ENCODE results near the gene ACP6. TPM values are rescaled to one million over a fixed set of nuclear protein-coding genes. Genes with fewer than 3 reads are reported as not detected.

ACP6 gene
- 10 to 100 TPM in 3 of 4 donors, 1 to 10 TPM in 1; 8.8 to 20.7 (median 13.9) TPM for total RNA-seq

GRCh38 chr1:147670319-147671001, at the start of gene ACP6:
Gene ACP6 (minus strand): TSS chr1:147670524. CDS start chr1:147670048, 476 bp downstream.
- ATAC-seq = peak; percentile 99
- TF ChIP-seq POLR2A (IDR thresholded peaks at IDR 0.05) = peak; percentile 29 to 37
- no peak for TF ChIP-seq EP300 (IDR thresholded peaks at IDR 0.05)
- TF ChIP-seq POLR2AphosphoS5 (IDR thresholded peaks at IDR 0.05) = peak; percentile 57
- peak in 1 of 4 experiments; percentile 13 for TF ChIP-seq CTCF (IDR thresholded peaks at IDR 0.05)
- WGBS, 2 donors (ENCODE audit: low coverage in 1 of 2) = 5 to 8% methylated on average over 4 to 10 of the region's 36 CpGs
- H3K27me3 ChIP-seq = no peaks in the 10 kb centered on the region
- H3K4me1 ChIP-seq = peaks cover 0 to 24% (median 3%) of the 10 kb centered on the region in 3 donors
- no peaks in the 10 kb centered on the region for H3K36me3 ChIP-seq
- peak within 1 kb of the TSS; percentile 43 to 87 (median 85) for H3K27ac ChIP-seq
- H3K4me3 ChIP-seq = peak within 1 kb of the TSS; percentile 73 to 81
- H3K9me3 ChIP-seq = no peaks in the 10 kb centered on the region

GRCh38 chr1:147719711-147720225, 49.4 kb upstream of the ACP6 start:
- peaks cover 37% of the 10 kb centered on the region for H3K27me3 ChIP-seq
- no peaks in the 10 kb centered on the region for H3K4me1 ChIP-seq
- H3K36me3 ChIP-seq = no peaks in the 10 kb centered on the region
- no peak for TF ChIP-seq EP300 (IDR thresholded peaks at IDR 0.05)
- TF ChIP-seq POLR2A (IDR thresholded peaks at IDR 0.05) = no peak
- no peak for TF ChIP-seq POLR2AphosphoS5 (IDR thresholded peaks at IDR 0.05)
- no peak for TF ChIP-seq CTCF (IDR thresholded peaks at IDR 0.05)
- no peak for ATAC-seq
- H3K4me3 ChIP-seq = no peak overlapping the region
- H3K27ac ChIP-seq = no peak overlapping the region
- 68 to 90% methylated on average over 4 to 5 of the region's 7 CpGs for WGBS, 2 donors (ENCODE audit: low coverage in 1 of 2)
- no peaks in the 10 kb centered on the region for H3K9me3 ChIP-seq

GRCh38 chr1:147719029-147719698, 48.8 kb upstream of the ACP6 start:
- no peak for ATAC-seq
- Histone ChIP-seq H3K4me1 (no peaks in the 10 kb centered on the region), H3K4me3 (no peak overlapping the region), H3K9me3 (no peaks in the 10 kb centered on the region), H3K27me3 (peaks cover 37% of the 10 kb centered on the region), H3K36me3 (no peaks in the 10 kb centered on the region), H3K27ac (no peak overlapping the region)
- 17 to 69% methylated on average over 1 to 6 of the region's 7 CpGs for WGBS, 2 donors (ENCODE audit: low coverage in 1 of 2)
- no peak for TF ChIP-seq POLR2A (IDR thresholded peaks at IDR 0.05)
- no peak for TF ChIP-seq EP300 (IDR thresholded peaks at IDR 0.05)
- TF ChIP-seq CTCF (IDR thresholded peaks at IDR 0.05) = no peak
- TF ChIP-seq POLR2AphosphoS5 (IDR thresholded peaks at IDR 0.05) = no peak

GRCh38 chr1:147717706-147718097, 47.4 kb upstream of the ACP6 start:
- H3K9me3 ChIP-seq = no peaks in the 10 kb centered on the region
- ATAC-seq = no peak
- TF ChIP-seq POLR2A (IDR thresholded peaks at IDR 0.05) (no peak), POLR2AphosphoS5 (IDR thresholded peaks at IDR 0.05) (no peak), EP300 (IDR thresholded peaks at IDR 0.05) (no peak), CTCF (IDR thresholded peaks at IDR 0.05) (no peak)
- peaks cover 30% of the 10 kb centered on the region for H3K27me3 ChIP-seq
- no peak overlapping the region for H3K27ac ChIP-seq
- no peaks in the 10 kb centered on the region for H3K36me3 ChIP-seq
- 40 to 59% methylated on average over 2 to 4 of the region's 4 CpGs for WGBS, 2 donors (ENCODE audit: low coverage in 1 of 2)
- H3K4me1 ChIP-seq = no peaks in the 10 kb centered on the region
- H3K4me3 ChIP-seq = no peak overlapping the region
